Panc1 (cell line): ENCODE measurements around the gene GCH1. TPM values are rescaled to one million over a fixed set of nuclear protein-coding genes. Genes with fewer than 3 reads are reported as not detected.

Experiments
- ATAC-seq: fragments of 200-7000 bp; cut with Tn5 transposase; 2 replicates; pipeline ENCODE4 v1.9.1; 2020; ENCODE audit warnings: mild to moderate bottlenecking, moderate library complexity
- BruUV-seq: library from RNA; stranded (reverse); fragments of 400-500 nt; replicated peaks from 2 replicates; lab custom pipeline; 2021; lab: Mats Ljungman, UMichigan
- CTCF ChIA-PET: fragments of 300-600 bp; sonication (Branson Sonifier 250); formaldehyde crosslinking; loops from one replicate; lab custom pipeline; 2022; ENCODE audit warnings: antibody characterized with exemption; lab: Charles Lee
- POLR2A ChIA-PET: fragments of 300-600 bp; sonication (Branson Sonifier 250); formaldehyde crosslinking; loops from one replicate; lab custom pipeline; 2022; ENCODE audit warnings: antibody characterized with exemption; lab: Charles Lee
- DNase-seq: peaks from one replicate; pipeline ENCODE4 v3.0.0-alpha.2; 2010; ENCODE audit warnings: low read depth, low spot score
- H3K27ac ChIP-seq: 2 replicates; pipeline ENCODE4 v1.5.1; 2011; ENCODE audit warnings: mild to moderate bottlenecking, low read length, inconsistent platforms
- H3K27me3 ChIP-seq: fragments of 200-500 bp; sonication (Bioruptor generic); 2 replicates; pipeline ENCODE4 v1.6.0; 2014; ENCODE audit warnings: low read length, inconsistent platforms; ENCODE audit not compliant: control insufficient read depth, insufficient read depth
- H3K36me3 ChIP-seq: fragments of 200-500 bp; sonication (Bioruptor generic); 2 replicates; pipeline ENCODE4 v1.5.1; 2014; ENCODE audit warnings: inconsistent platforms, mild to moderate bottlenecking, low read length, moderate library complexity; ENCODE audit not compliant: control insufficient read depth, insufficient read depth
- H3K4me1 ChIP-seq: 2 replicates; pipeline ENCODE4 v1.5.1; 2011; ENCODE audit warnings: inconsistent platforms, mild to moderate bottlenecking, low read length, moderate library complexity; ENCODE audit not compliant: control insufficient read depth, insufficient read depth
- H3K4me3 ChIP-seq, 2 experiments: 2 replicates each; pipeline ENCODE4 v1.5.1; 2011 to 2012; ENCODE audit warnings: low read depth in 2 of 2, low read length in 2 of 2, mild to moderate bottlenecking in 2 of 2, inconsistent platforms in 1 of 2, moderate library complexity in 1 of 2
- H3K9me3 ChIP-seq: fragments of 200-500 bp; sonication (Bioruptor generic); 2 replicates; pipeline ENCODE4 v1.5.1; 2014; ENCODE audit warnings: low read depth, mild to moderate bottlenecking, inconsistent platforms, low read length, moderate library complexity; ENCODE audit not compliant: control insufficient read depth, insufficient read depth
- CTCF ChIP-seq: fragments of 450-650 bp; IDR thresholded peaks from 2 replicates; pipeline ENCODE4 v1.5.1; 2017; ENCODE audit warnings: mild to moderate bottlenecking
- POLR2AphosphoS5 ChIP-seq: IDR thresholded peaks from 2 replicates; pipeline ENCODE4 v1.6.1; 2012; ENCODE audit warnings: mild to moderate bottlenecking, low read depth, low read length, moderate library complexity
- REST ChIP-seq, 2 experiments: IDR thresholded peaks; 2 replicates each; pipeline ENCODE4 v1.6.1; 2011 to 2012; ENCODE audit warnings: low read depth in 2 of 2, control low read depth in 1 of 2, low read length in 1 of 2, mild to moderate bottlenecking in 1 of 2, moderate library complexity in 1 of 2; ENCODE audit not compliant: insufficient read depth in 1 of 2
- SIN3A ChIP-seq: IDR thresholded peaks from 2 replicates; pipeline ENCODE4 v1.6.1; 2012; ENCODE audit warnings: low read depth, mild to moderate bottlenecking, low read length, moderate library complexity, borderline replicate concordance; ENCODE audit not compliant: insufficient read depth
- TCF7L2 ChIP-seq: IDR thresholded peaks from 2 replicates; pipeline ENCODE4 v1.6.1; 2011; ENCODE audit warnings: mild to moderate bottlenecking, low read depth, low read length, inconsistent platforms
- in situ Hi-C: cut with HindIII; loops from 2 replicates; pipeline ENCODE4 v1.10.0; 2016; ENCODE audit warnings: low sequenced_read_pairs, low pct_unique_long_range_greater_than_20kb
- intact Hi-C: fragments of 100-400 bp; cut with micrococcal nuclease; formaldehyde crosslinking; loops from one replicate; pipeline ENCODE4 v1.10.0; 2022; ENCODE audit not compliant: unreplicated experiment
- total RNA-seq: library from RNA; stranded (reverse); gene quantifications from one replicate; pipeline ENCODE4 v1.2.1, GENCODE V29; 2021; ENCODE audit not compliant: unreplicated experiment

Gene GCH1
- total RNA-seq, 1 experiment from 2014 or later, result 3.6 TPM

- H3K9me3 ChIP-seq, result no peaks in the 10 kb centered on the region
- no TSS peak for BruUV-seq
- H3K36me3 ChIP-seq, result no peaks in the 10 kb centered on the region
- ChIA-PET POLR2A (no interaction called here), CTCF (no interaction called here)
- H3K27ac ChIP-seq, result no peak overlapping the region
- ATAC-seq (no peak; the same call in 1 of the 2 replicates), DNase-seq (no peak)
- H3K4me1 ChIP-seq, result no peaks in the 10 kb centered on the region
- no peaks in the 10 kb centered on the region for H3K27me3 ChIP-seq
- TF ChIP-seq REST (IDR thresholded peaks at IDR 0.05; ENCODE audit: insufficient read depth in 1 of 2, low read depth in 2 of 2, low read length in 1 of 2), result no peak
- no peak for TF ChIP-seq CTCF
- TF ChIP-seq TCF7L2, result no peak
- TF ChIP-seq SIN3A, result no peak
- no peak for TF ChIP-seq POLR2AphosphoS5
- intact Hi-C loops, result loop anchor here (10.0 kb wide), 1 partner anchor 331 kb away; the partner anchor contains the start of gene SAMD4A
- H3K4me3 ChIP-seq, result no peak overlapping the region
- in situ Hi-C loops, result no loop called here
These were observed 6.9 kb downstream of the GCH1 start for GRCh38 chr14:54895683-54896082.

- ChIA-PET POLR2A (no interaction called here), CTCF (no interaction called here)
- no peaks in the 10 kb centered on the region for H3K27me3 ChIP-seq
- no peaks in the 10 kb centered on the region for H3K36me3 ChIP-seq
- no TSS peak for BruUV-seq
- ATAC-seq (no peak), DNase-seq (no peak)
- in situ Hi-C loops (no loop called here), intact Hi-C loops (loop anchor here (10.0 kb wide), 1 partner anchor 330 kb away; the partner anchor contains the start of gene SAMD4A)
- H3K9me3 ChIP-seq, result no peaks in the 10 kb centered on the region
- no peak overlapping the region for H3K27ac ChIP-seq
- H3K4me1 ChIP-seq, result no peaks in the 10 kb centered on the region
- TF ChIP-seq REST (IDR thresholded peaks at IDR 0.05; ENCODE audit: insufficient read depth in 1 of 2, low read depth in 2 of 2, low read length in 1 of 2), result no peak
- no peak for TF ChIP-seq CTCF
- no peak for TF ChIP-seq TCF7L2
- no peak for TF ChIP-seq POLR2AphosphoS5
- no peak for TF ChIP-seq SIN3A
- no peak overlapping the region for H3K4me3 ChIP-seq
These were observed 7.6 kb downstream of the GCH1 start for GRCh38 chr14:54894995-54895394.
